HG02642 (cell line): ENCODE results near the gene ELL.

ENCODE experiments used
- ATAC-seq: cut with Tn5 transposase; IDR thresholded peaks from one replicate; pipeline ENCODE4 v1.9.1; 2021; ENCODE audit warnings: mild to moderate bottlenecking; ENCODE audit not compliant: unreplicated experiment, poor library complexity

The ELL gene

DNA sequence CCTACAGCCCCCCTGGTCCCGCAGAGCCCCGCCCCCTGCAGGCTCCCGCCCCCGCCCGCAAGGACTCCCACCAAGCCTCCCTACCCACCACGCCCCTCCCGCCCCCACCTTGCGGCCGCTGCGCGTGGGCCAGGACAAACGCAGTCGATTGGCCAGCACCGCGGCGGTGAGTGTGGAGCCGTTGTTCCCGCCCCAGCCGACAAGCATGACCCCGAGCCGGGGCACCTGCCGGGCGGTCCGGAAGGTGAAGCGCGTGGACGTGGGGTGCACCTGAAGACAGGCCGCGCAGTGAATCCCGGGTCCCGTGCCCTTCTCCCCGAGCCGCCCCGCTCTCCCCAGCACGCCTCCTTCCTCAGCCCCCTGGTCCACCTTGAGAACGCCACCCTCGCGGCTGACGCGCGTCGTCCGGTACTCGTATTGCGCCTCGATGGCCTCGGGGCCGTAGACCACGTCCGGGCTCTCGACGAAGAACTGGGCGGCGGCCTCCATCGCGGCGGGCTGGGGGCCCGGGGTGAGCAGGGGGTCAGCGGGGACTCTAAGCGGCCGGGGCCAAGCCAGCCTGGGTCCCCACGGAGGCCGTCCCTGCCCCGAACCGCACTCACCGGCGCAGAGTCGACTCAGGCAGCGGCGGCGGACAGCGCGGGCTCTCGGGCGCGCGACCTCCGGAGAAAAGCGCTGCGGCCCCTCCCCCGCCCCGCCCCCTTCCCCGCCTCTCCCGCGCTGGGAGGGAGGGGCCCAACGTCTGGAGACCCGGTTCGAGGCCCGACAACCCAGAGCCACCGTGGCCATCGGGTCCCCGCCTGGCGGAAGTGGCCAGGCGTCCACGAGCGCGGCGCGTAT, 84.2 kb downstream of the ELL start, which contains the start of gene ISYNA1:
Gene ISYNA1, minus strand, starts transcription at position 643 of the 840 bp plus-strand sequence. Its CDS starts 154 bp downstream, at position 489.
- ATAC-seq, result no peak

DNA sequence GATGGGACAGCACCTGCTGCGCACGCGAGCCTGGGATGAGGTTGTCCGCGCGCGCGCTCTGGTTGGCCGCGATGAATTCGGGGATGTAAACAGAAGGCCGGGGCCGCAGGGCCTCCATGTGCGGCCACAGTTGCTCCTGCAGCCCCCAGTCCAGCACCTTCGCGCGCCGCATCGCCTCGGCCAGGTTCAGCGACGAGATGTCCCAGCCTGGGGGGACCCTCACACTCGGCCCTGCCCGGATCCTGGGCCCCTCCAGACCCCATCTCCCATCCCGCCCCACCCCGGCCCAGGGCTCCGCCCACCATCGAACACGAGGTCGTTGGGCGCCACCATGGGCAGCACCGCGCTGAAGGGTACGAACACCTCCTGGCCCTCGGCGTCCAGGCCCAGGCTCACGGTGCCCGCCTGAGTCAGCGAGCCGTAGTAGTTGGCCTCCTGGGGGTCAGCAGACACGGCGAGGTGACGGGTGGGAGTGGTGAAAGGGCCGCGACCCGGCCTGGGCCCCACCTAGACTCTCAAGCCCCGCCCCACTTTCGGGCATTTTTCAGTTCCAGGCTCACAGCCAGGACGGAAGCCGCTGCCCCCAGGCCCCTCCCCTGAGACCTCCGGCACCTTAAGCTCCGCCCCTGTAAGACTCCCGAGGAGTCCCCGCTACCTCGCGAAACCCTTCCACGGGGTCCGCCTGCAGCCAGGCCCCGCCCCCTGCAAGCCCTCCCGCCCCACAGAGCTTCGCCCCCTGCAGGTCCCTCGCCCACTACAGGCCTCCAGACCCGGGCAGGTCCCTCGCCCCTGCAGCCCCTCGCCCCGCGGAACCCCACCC, 85.0 kb downstream of the ELL start:
- ATAC-seq, result peak; percentile 51

DNA sequence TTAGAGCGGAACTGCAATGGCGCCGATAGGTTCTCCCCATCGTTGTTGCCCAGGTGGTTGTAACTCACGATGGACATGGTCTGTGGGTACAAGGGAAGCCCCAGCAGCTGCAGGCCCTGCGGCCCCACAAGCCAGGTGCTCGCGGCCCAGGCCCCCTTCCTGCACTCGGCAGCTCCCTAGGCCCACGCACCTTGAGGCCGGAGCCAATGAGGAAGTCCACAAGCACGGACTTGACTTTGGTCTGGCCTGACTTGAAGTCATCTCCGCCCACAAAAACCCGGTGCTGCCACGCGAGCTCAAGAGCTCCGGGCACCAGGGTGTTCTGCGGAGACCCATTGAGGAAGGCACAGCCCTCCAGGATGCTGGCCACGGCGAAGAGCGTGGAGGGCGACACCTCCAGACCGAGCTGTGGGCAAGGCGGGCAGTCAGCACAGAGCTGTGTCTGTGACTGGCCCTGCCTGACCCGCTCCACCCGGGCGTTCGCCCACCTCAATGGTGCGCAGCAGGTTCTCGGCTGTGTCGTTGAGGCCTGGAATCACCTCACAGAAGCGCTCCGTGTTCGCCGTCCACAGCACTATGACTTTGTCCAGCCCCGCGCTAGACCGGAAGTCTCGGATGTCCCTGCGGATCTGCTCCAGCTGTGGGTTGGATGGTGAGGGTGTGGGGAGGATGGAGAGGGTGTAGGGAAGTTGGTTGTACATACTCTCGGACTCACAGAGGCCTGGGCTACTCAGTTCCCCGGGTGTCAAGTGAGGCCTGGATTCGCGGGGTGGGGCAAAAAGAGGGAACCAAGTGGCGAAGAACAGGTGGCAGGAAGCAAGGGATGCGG, 85.8 kb downstream of the ELL start:
- ATAC-seq, result no peak

DNA sequence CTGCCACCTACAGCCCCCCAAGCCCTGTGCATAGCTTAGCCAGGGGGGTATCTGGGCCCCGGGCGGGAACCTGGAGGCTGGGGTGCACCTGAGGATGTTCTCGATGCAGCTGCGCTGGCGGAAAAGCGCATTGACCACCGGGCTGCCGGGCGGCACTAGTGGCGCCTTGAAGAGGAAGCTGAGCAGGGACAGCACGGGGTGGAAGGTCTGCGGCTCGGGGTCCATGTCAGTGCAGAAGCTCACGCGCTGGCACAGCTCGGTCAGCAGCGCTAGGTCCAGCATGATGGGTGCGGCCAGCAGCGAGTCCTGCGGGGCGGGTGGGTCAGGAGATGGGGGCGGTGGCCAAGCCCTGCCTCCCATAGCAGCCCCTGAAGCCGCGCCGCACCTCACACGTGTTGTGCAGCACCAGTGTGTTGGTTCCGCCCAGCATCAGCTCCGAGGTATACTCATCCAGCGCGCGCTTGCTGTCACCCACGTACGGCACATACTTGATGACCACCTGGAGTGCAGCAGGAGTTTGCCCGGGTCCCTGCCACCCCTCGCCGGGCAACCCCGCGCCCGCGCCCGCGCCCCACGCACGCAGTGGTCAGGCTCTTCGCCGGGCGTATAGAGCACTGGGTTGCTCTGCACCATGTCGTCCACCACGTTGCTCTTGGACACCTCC, 86.6 kb downstream of the ELL start:
- no peak for ATAC-seq

DNA sequence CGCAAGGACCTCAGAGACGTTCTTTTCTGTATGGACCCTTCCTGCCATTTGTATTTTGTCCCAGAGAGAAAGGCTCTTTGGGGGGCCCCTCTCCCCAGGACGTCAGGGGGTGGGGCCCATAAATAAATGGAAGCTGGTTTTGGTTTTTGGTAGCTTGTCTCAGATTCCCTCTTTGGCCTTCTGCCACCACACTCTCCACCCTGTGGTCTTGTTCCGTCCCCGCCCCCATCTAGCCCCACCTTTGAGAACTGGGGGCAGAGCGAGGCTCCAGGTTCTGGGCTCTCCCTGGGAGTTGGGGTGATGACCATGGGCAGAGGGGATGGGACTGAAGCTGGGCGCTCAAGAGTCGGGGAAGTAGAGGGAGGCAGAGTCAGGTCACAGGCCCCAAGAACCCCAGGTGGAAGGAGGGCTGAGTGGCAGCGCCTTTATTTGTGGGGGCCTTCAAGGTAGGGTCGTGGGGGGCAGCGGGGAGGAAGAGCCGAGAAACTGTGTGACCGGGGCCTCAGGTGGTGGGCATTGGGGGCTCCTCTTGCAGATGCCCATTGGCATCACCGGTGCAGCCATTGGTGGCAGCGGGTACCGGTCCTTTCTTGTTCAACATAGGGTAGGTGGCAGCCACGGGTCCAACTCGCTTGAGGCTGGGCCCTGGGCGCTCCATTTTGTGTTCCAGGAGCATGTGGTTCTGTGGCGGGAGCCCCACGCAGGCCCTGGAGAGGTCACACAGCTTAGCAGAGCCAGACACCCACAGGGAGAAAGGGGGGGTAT, 87.3 kb downstream of the ELL start:
- no peak for ATAC-seq

DNA sequence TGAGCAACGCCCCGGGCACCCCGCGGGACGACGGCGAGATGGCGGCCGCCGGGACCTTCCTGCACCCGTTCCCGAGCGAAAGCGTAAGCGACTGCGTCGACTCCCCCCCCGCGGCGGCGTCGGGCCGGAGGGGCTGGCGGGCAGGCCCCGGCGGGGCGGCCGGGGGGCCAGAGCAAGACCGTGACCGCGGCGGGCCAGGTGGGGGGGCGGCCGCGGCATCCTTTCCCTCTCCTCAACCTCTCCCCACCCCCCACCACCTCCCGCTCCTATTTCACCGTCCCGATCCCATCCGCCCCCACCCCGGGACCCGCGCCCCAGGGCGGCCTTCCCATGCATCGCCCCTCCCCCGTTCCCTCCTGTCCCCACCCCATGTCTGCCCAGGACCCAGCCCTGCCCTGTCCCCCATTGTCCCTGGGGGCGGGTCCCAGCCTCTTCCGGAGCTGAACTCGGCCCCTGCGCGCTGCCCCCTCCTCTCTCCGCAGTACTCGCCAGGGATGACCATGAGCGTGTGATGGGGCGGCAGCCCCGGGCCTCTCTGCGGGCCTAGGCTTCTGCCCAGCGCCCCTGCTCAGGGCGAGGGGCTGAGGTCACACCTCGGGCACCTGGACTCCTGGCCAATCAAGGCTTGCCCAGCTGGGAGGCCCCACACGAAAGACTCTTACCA, 88.0 kb downstream of the ELL start:
- no peak for ATAC-seq

DNA sequence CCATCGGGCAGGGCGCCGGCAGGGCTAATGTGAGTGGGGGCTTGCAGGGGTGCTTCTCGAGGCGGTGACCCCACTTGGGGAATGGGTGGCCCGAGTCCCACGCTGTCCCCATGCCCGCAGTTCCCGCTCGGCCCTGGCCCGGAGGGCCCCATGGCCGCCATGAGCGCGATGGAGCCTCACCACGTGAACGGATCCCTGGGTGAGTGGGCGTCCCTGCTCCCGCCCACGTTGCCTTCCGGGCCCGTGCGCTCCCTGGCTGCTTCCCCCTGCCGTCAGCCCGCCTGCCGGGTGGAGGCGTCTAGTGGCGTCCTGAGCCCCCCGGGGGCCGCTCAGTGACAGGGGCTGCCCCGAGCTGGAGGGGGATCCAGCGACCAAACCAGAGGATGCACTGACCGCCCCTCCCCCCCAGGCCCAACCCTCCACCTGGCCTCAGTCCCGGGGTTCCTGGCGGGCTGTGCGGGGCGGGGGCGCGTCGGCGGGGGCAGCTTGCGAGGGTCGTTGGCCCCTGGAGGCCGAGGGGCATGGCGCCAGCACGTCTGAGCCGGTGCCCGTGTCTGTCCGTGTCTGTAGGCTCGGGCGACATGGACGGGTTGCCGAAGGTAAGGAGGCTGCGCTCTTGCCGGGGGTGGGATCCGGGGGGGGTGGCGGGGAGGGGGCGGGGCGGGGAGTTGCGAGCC, 88.7 kb downstream of the ELL start:
- ATAC-seq, result no peak

DNA sequence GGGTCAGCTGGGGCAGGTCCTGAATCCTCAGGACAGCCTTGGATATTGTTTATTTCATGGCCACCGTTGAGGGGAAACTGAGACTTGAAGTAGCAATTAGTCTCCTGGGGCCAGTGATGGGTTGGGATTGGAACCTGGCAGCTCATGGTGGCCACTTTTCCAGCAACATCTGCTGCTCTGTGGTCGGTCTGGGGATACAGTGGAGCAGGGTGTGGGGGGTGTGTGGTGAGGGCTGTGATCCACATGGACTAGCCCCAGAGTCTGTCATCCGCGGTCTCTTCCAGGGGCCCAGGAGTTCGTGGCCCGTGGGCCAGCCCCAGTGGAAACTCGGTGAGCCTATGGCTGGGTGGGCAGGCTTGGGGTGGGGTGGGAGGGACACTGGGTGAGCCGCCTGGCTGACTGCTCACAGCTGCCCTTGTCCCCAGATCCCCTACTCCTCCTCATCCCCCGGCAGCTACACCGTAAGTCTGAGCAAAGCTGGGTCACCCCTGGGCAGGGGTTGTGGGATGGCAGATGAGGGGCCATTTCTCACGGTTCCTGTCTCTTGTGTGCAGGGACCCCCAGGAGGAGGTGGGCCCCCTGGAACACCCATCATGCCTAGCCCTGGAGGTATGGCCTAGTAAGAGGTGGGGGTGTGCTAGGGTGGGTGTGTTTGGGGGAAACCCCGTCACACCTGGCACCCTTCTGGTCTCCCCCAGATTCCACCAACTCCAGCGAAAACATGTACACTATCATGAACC, 89.4 kb downstream of the ELL start:
- ATAC-seq, result no peak

DNA sequence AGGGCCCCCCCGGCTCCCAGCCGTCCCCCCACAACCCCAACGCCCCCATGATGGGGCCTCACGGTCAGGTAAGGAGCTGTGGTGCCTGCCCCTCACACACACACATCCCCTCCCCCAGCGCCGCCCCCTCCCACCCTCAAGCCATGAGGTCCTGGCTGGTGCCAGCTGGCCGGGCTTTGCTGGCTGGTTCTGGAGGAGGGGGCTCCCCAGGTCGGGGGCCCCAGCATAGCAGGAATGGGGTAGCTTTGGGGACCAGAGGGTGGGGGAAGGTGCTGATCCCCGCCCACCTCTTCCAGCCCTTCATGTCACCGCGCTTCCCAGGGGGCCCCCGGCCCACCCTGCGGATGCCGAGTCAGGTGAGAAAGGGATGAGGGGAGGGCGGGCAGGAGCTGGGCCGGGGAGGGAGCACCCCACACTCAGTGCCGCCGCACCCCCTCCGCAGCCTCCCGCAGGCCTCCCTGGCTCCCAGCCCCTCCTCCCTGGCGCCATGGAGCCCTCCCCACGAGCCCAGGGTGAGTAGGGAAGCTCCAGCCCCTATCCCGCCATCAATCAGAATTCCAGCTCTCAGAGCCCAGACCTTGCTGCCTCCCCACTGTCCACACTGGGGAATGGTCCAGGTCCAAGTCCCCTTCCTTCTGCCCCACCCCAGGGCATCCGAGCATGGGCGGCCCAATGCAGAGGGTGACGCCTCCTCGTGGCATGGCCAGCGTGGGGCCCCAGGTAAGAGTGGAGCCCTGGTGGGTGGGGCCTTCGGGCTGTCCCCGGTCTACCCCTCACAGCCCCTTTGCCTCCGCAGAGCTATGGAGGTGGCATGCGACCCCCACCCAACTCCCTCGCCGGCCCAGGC, 90.3 kb downstream of the ELL start:
- no peak for ATAC-seq

DNA sequence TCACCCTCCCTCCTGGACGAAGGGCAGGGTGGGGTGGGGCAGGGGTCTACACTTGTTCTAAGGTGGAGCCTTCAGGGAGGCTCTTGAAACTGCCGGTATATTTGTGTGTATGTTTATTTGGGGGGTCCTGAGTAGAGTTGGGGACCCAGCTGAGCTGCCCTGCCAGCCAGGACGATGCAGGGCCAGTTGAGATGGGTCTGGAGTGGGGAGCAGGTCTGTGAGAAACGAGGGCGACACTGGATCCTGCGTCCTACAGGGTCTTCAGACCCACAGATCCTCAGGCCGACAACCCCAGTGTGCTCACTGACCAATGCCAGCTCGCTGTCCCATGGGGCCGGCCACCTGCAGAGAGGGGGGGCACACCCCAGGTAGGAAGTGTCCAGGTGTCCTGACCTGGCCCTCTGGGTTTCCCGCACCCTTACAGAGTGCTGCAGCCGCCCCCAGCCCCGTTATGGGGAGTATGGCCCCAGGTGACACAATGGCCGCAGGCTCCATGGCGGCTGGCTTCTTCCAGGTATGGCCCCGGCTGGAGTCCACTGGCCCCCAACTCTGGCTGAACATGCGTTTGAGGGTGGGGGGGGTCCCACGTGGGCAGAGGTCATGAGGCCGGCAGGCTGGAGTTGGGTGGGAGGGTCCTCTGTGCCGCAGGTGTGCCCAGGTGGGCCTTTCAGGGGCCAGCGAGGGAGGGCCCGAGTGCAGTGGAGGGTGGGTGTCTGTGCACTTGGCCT, 91.3 kb downstream of the ELL start:
- ATAC-seq, result no peak

DNA sequence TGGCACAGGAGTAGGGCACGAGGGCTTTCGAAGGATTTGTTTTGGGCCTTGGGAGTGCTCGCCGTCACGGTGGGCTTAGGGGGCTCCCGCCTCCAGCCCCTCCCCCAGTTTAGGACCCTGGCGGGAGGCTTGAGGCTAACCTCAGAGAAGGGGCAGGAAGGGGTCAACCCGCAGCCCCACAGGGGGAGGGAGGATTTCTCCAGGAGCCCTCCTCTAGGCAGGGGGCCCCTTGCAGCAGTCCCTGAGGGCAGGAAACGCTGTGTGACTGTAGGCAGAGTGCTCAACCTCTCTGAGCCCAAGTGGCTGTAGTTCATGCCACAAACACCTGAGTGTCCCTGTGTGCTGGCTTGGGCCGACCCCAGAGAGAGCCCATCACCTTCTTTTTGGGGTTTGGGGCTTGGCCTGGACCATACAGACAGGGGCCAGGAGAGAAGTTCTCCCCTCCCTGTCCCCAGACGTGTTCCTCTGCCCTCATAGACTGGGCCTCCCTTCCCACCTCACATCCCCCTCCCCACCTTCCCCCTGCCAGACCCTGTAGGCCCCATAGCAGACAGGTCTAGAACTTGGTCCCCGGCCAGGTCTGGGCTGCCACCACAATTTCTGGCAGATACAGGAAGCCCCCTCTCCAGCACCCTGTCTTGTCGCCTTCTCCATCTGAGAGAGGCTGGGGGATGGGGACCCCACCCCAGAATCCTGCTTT, 92.0 kb downstream of the ELL start:
- ATAC-seq, result no peak

DNA sequence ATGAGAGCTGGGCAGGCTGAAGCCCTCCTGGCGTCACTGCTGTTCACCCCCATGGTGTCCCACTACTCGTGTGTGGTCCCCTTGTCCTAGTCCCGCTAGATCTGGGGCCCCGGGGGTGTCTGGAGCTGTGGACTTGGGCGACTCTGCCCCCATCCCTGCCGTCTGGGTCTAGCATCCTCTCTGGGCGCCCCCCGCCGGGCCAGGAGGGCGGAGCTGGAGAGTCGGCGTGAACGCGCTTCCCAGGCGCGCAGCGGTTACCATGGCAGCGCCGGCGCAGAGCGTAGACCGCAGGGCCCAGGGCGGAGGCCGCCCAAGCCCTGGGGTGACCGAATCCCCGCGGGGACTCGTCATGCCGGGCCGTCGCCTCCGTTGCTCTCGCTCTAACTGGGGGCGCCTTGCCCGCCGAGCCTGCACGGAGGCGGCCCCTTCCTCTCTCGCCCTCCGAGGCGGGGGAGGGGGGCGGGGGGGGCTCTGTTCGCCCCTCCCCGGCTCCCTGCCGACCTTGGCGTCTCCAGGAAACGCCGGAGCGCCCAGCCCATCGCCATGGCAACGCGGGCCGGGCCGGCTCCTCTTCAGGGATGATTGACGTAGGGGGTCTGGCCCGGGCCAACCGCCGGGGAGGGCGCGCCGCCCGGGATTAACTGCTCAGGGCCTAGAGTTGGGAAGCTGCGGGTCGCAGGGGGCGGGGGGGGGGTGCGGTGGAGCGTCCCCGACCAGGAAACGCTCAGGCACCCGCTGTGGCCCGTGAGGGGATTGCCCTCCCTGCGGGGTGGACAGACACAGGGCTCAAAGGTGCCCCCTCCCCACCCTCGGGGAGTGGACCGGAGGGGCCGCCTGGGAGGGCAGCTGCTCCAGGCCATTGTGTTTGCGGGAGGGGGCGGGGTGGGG, 92.8 kb downstream of the ELL start:
- ATAC-seq, result peak; percentile 64

DNA sequence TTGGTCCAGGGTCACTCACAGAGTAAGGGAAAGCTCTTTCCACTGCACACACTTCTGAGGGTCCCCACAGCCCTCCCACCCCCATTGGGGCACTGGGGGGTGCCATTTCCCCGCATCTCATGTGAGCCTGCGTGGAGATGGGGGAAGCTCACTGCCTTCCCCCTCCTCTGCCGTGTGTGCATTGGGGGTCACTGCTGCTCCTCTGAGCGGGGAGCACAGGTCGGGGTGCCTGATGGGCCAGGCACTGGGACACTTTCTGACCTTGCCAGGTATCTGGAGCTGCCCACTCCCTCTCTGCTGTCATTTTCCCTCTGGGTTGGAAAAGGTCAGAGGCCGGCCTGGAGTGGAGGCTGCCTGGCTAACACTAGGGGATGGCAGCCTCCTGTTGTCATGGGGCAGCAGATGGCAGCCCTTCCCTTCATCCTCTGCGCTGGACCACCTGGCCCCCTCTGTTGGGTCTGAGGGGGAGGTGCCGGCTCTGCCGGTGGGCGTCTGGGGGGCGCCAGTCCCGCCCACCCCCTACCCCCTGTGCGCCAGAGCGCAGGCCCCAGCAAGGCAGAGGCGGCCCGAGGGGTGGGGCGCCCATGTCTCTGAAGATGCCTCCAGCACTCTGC, 93.6 kb downstream of the ELL start:
- peak; percentile 2 for ATAC-seq

DNA sequence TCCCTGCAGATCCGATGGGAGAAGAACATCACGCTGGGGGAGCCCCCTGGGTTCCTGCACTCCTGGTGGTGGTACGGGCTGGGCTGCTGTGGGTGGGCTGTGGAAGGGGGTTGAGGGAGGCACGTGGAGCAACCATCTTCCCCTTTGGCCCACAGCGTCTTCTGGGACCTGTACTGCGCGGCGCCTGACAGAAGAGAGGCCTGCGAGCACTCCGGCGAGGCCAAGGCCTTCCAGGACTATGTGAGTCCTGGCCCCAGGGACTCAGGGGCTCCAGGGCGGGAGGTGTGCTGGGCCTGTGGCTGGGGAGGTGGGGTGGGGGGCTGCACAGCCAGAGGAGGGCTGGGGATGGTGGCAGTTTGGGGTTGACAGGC, 94.1 kb downstream of the ELL start:
- ATAC-seq, result no peak
